Measurements from ENCODE around the gene CPEB1. TPM values are rescaled to one million over a fixed set of nuclear protein-coding genes. Genes with fewer than 3 reads are reported as not detected.

The CPEB1 gene
- total RNA-seq, 1 donor from 2014 or later = 15.2 TPM

DNA sequence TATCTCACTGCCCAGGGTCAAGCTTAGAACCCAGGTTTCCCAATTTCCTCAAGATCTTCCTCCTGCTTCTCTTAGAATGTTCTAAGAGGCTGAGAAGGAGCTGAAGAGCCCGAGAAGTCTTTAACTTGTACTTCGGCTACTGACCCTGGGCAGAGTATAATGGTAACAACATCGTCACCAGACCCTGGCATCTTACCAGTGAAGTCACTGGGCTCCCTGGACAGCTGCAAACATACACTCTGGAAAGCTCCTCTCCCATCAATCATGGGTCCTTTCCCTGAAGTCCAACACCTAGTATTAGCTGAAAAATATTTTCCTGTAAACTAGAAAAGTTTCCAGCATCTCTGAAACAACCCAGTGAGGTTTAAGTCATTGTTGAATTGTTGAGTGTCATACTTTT is 22.7 kb downstream of the CPEB1 start:
- Mint-ChIP-seq H3K9me3 (ENCODE audit: unreplicated experiment) (no peaks in the 10 kb centered on the region), H3K4me3 (ENCODE audit: unreplicated experiment) (no peak overlapping the region)
- TF ChIP-seq, protein P1, sequence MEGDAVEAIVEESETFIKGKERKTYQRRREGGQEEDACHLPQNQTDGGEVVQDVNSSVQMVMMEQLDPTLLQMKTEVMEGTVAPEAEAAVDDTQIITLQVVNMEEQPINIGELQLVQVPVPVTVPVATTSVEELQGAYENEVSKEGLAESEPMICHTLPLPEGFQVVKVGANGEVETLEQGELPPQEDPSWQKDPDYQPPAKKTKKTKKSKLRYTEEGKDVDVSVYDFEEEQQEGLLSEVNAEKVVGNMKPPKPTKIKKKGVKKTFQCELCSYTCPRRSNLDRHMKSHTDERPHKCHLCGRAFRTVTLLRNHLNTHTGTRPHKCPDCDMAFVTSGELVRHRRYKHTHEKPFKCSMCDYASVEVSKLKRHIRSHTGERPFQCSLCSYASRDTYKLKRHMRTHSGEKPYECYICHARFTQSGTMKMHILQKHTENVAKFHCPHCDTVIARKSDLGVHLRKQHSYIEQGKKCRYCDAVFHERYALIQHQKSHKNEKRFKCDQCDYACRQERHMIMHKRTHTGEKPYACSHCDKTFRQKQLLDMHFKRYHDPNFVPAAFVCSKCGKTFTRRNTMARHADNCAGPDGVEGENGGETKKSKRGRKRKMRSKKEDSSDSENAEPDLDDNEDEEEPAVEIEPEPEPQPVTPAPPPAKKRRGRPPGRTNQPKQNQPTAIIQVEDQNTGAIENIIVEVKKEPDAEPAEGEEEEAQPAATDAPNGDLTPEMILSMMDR (IDR thresholded peaks at IDR 0.05; ENCODE audit: partially characterized antibody, unreplicated experiment) = no peak

GRCh38 chr15:82624008-82624407 is 23.2 kb downstream of the CPEB1 start:
- no peak overlapping the region for H3K27ac Mint-ChIP-seq (ENCODE audit: unreplicated experiment)
- no peaks in the 10 kb centered on the region for H3K36me3 Mint-ChIP-seq (ENCODE audit: unreplicated experiment)
- DNase-seq = no peak
- TF ChIP-seq, protein P1 (IDR thresholded peaks at IDR 0.05; ENCODE audit: partially characterized antibody, unreplicated experiment) = no peak
- H3K4me3 Mint-ChIP-seq (ENCODE audit: unreplicated experiment) = no peak overlapping the region
- no peaks in the 10 kb centered on the region for H3K27me3 Mint-ChIP-seq (ENCODE audit: unreplicated experiment)
- H3K4me1 Mint-ChIP-seq (ENCODE audit: low read depth, unreplicated experiment) = no peaks in the 10 kb centered on the region
- H3K9me3 Mint-ChIP-seq (ENCODE audit: unreplicated experiment) = no peaks in the 10 kb centered on the region

More for the DNA sequence above, 22.7 kb downstream of the CPEB1 start:
- Mint-ChIP-seq H3K36me3 (ENCODE audit: unreplicated experiment) (no peaks in the 10 kb centered on the region), H3K27me3 (ENCODE audit: unreplicated experiment) (no peaks in the 10 kb centered on the region), H3K4me1 (ENCODE audit: low read depth, unreplicated experiment) (no peaks in the 10 kb centered on the region), H3K27ac (ENCODE audit: unreplicated experiment) (no peak overlapping the region)
- no peak for DNase-seq

DNA sequence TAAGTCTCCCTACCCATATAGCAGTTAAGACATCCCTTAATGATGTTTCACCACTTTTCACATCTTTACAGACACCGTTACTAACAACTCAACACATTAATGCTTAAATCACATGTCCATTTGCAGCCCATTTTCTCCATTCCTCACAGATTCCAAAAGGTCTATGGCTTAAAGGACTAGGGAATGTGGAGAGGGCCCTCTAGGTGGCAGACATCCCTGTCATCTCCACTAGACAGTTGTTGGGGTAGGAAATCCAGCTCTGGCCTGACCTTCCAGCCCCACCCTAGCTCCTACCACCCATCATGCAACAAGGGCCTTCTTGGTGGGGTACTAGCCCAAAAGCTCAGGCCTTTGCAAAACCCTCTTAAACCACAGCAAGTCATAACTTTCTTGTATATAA is 25.2 kb downstream of the CPEB1 start:
- H3K9me3 Mint-ChIP-seq (ENCODE audit: unreplicated experiment) = no peaks in the 10 kb centered on the region
- no peak overlapping the region for H3K4me3 Mint-ChIP-seq (ENCODE audit: unreplicated experiment)
- no peaks in the 10 kb centered on the region for H3K4me1 Mint-ChIP-seq (ENCODE audit: low read depth, unreplicated experiment)
- TF ChIP-seq, protein P1 (IDR thresholded peaks at IDR 0.05; ENCODE audit: partially characterized antibody, unreplicated experiment) = no peak
- no peak overlapping the region for H3K27ac Mint-ChIP-seq (ENCODE audit: unreplicated experiment)
- no peaks in the 10 kb centered on the region for H3K27me3 Mint-ChIP-seq (ENCODE audit: unreplicated experiment)
- no peak for DNase-seq
- no peaks in the 10 kb centered on the region for H3K36me3 Mint-ChIP-seq (ENCODE audit: unreplicated experiment)

GRCh38 chr15:82613747-82614146 is 33.4 kb downstream of the CPEB1 start:
- DNase-seq = no peak
- H3K36me3 Mint-ChIP-seq (ENCODE audit: unreplicated experiment) = no peaks in the 10 kb centered on the region
- TF ChIP-seq, protein P1 (IDR thresholded peaks at IDR 0.05; ENCODE audit: partially characterized antibody, unreplicated experiment) = no peak
- H3K4me3 Mint-ChIP-seq (ENCODE audit: unreplicated experiment) = no peak overlapping the region
- H3K27me3 Mint-ChIP-seq (ENCODE audit: unreplicated experiment) = peaks cover 2% of the 10 kb centered on the region
- no peaks in the 10 kb centered on the region for H3K4me1 Mint-ChIP-seq (ENCODE audit: low read depth, unreplicated experiment)
- peaks cover 2% of the 10 kb centered on the region for H3K9me3 Mint-ChIP-seq (ENCODE audit: unreplicated experiment)
- H3K27ac Mint-ChIP-seq (ENCODE audit: unreplicated experiment) = no peak overlapping the region

DNA sequence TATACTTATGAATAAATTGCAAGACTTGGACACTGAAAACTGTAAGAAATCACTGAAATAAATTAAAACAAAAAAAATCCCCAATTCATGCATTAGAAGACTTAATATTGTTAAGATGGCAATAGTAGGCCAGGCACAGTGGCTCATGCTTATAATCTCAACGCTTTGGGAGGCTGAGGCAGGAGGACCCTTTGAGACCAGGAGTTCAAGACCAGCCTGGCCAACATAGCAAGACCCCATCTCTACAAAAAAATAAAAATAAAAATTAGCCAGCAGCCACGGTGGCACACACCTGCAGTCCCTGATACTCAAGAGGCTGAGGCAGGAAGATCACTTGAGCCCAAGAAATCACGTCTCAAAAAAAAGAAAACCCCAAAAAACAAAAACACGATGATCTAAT is 35.8 kb downstream of the CPEB1 start:
- Mint-ChIP-seq H3K4me1 (ENCODE audit: low read depth, unreplicated experiment) (no peaks in the 10 kb centered on the region), H3K4me3 (ENCODE audit: unreplicated experiment) (no peak overlapping the region)

More for the DNA sequence above, 35.8 kb downstream of the CPEB1 start:
- H3K36me3 Mint-ChIP-seq (ENCODE audit: unreplicated experiment) = no peaks in the 10 kb centered on the region
- no peak for DNase-seq
- H3K27me3 Mint-ChIP-seq (ENCODE audit: unreplicated experiment) = peaks cover 2% of the 10 kb centered on the region
- peaks cover 2% of the 10 kb centered on the region for H3K9me3 Mint-ChIP-seq (ENCODE audit: unreplicated experiment)
- TF ChIP-seq, protein P1 (IDR thresholded peaks at IDR 0.05; ENCODE audit: partially characterized antibody, unreplicated experiment) = no peak
- no peak overlapping the region for H3K27ac Mint-ChIP-seq (ENCODE audit: unreplicated experiment)
